Suprapubic skin (tissue), 3 donors: ENCODE results near the gene KCNG3.

Experiments used
- CTCF ChIP-seq, 2 donors: fragments of 200-600 bp in 1 of 2; fragments of 450-650 bp in 1 of 2; sonication (generic) in 1 of 2; IDR thresholded peaks; one replicate each; pipeline ENCODE4 v1.5.1; 2016 to 2019; ENCODE audit warnings: antibody characterized with exemption in 2 of 2, mild to moderate bottlenecking in 1 of 2, moderate library complexity in 1 of 2
- EP300 ChIP-seq: sonication (generic); formaldehyde crosslinking; IDR thresholded peaks from one replicate; pipeline ENCODE4 v1.6.1; 2017; ENCODE audit warnings: antibody characterized with exemption
- POLR2A ChIP-seq, 2 donors: fragments of 450-650 bp; IDR thresholded peaks; one replicate each; pipeline ENCODE4 v1.6.1; 2017; ENCODE audit warnings: antibody characterized with exemption in 2 of 2, mild to moderate bottlenecking in 2 of 2, moderate library complexity in 2 of 2

GRCh38 chr2:42407476-42407875 is 86.3 kb downstream of the KCNG3 start:
- TF ChIP-seq POLR2A (IDR thresholded peaks at IDR 0.05) = no peak
- no peak for TF ChIP-seq CTCF (IDR thresholded peaks at IDR 0.05)
- no peak for TF ChIP-seq EP300
